Ascending aorta (tissue), 2 donors: ENCODE data around the gene SPRR2F. TPM values are rescaled to one million over a fixed set of nuclear protein-coding genes. Genes with fewer than 3 reads are reported as not detected.
"Not testable (repeated sequence)": the region's sequence is repeated elsewhere in the genome, so short reads cannot be mapped to it uniquely, and the experiment has no call there.

Experiments
- DNase-seq, 2 donors: peaks; one replicate each; pipeline ENCODE4 v3.0.0-alpha.2; 2019; ENCODE audit warnings: low spot score in 2 of 2
- H3K27ac ChIP-seq, 2 donors: fragments of 200-600 bp; sonication (generic); one replicate each; pipeline ENCODE4 v1.5.1; 2016 to 2017; ENCODE audit warnings: mild to moderate bottlenecking in 1 of 2
- H3K27me3 ChIP-seq: fragments of 200-600 bp; sonication (generic); one replicate; pipeline ENCODE4 v1.5.1; 2017
- H3K36me3 ChIP-seq, 2 donors: fragments of 200-600 bp; sonication (generic); one replicate each; pipeline ENCODE4 v1.5.1; 2016
- H3K4me1 ChIP-seq, 2 donors: fragments of 200-600 bp; sonication (generic); one replicate each; pipeline ENCODE4 v1.5.1; 2016 to 2017; ENCODE audit warnings: mild to moderate bottlenecking in 1 of 2
- H3K4me3 ChIP-seq, 2 donors: fragments of 200-600 bp; sonication (generic); one replicate each; pipeline ENCODE4 v1.5.1; 2016 to 2017; ENCODE audit warnings: mild to moderate bottlenecking in 1 of 2
- H3K9me3 ChIP-seq, 2 donors: fragments of 200-600 bp; sonication (generic); one replicate each; pipeline ENCODE4 v1.5.1; 2016
- CTCF ChIP-seq, 3 experiments: fragments of 200-600 bp in 2 of 3; fragments of 450-650 bp in 1 of 3; sonication (generic) in 2 of 3; IDR thresholded peaks; one replicate each; pipeline ENCODE4 v1.5.1; 2016 to 2019; ENCODE audit warnings: antibody characterized with exemption in 3 of 3, mild to moderate bottlenecking in 1 of 3, moderate library complexity in 1 of 3
- intact Hi-C: fragments of 100-400 bp; cut with DNase I; formaldehyde crosslinking; loops from one replicate; pipeline ENCODE4 v1.15.1; 2023
- total RNA-seq: library from RNA; depleted of rRNA; stranded (reverse); fragments of >200 nt; gene quantifications from one replicate; pipeline ENCODE4 v1.1.0, GENCODE V29; 2016

SPRR2F gene
- total RNA-seq, 1 donor from 2014 or later: not detected

- no peak for TF ChIP-seq CTCF (IDR thresholded peaks at IDR 0.05)
- H3K27ac ChIP-seq: no peak overlapping the region
- intact Hi-C loops: no loop called here
Measured at GRCh38 chr1:153120945-153121344, 7.6 kb upstream of the SPRR2F start.

GRCh38 chr1:153119491-153119971 is 6.2 kb upstream of the SPRR2F start:
- H3K27ac ChIP-seq: no peak overlapping the region
- H3K4me3 ChIP-seq: no peak overlapping the region
- no peak for TF ChIP-seq CTCF (IDR thresholded peaks at IDR 0.05)
- no peaks in the 10 kb centered on the region for H3K27me3 ChIP-seq
- no peaks in the 10 kb centered on the region for H3K9me3 ChIP-seq
- no peaks in the 10 kb centered on the region for H3K36me3 ChIP-seq
- DNase-seq: no peak
- H3K4me1 ChIP-seq: no peaks in the 10 kb centered on the region
- intact Hi-C loops: no loop called here

More at GRCh38 chr1:153120945-153121344, 7.6 kb upstream of the SPRR2F start:
- Histone ChIP-seq H3K9me3 (no peaks in the 10 kb centered on the region), H3K36me3 (no peaks in the 10 kb centered on the region), H3K4me3 (no peak overlapping the region), H3K27me3 (no peaks in the 10 kb centered on the region), H3K4me1 (no peaks in the 10 kb centered on the region)
- no peak for DNase-seq

GRCh38 chr1:153115264-153115663 is 1.9 kb upstream of the SPRR2F start:
- H3K9me3 ChIP-seq, H3K36me3 ChIP-seq, DNase-seq, intact Hi-C loops, H3K4me1 ChIP-seq, H3K27ac ChIP-seq, H3K4me3 ChIP-seq, H3K27me3 ChIP-seq: not testable (repeated sequence)

GRCh38 chr1:153112454-153112853 is 862 bp downstream of the SPRR2F start:
- intact Hi-C loops, H3K27ac ChIP-seq, H3K36me3 ChIP-seq, H3K4me3 ChIP-seq, H3K4me1 ChIP-seq, H3K27me3 ChIP-seq, H3K9me3 ChIP-seq, DNase-seq: not testable (repeated sequence)

GRCh38 chr1:153100245-153100644 is 13.1 kb downstream of the SPRR2F start:
- DNase-seq: no peak
- no peak overlapping the region for H3K27ac ChIP-seq
- H3K27me3 ChIP-seq: no peaks in the 10 kb centered on the region
- intact Hi-C loops: no loop called here
- H3K9me3 ChIP-seq: no peaks in the 10 kb centered on the region
- H3K4me3 ChIP-seq: no peak overlapping the region
- no peaks in the 10 kb centered on the region for H3K36me3 ChIP-seq
- TF ChIP-seq CTCF (IDR thresholded peaks at IDR 0.05): no peak
- no peaks in the 10 kb centered on the region for H3K4me1 ChIP-seq

- Histone ChIP-seq H3K27ac (no peak overlapping the region), H3K27me3 (no peaks in the 10 kb centered on the region), H3K4me3 (no peak overlapping the region), H3K4me1 (no peaks in the 10 kb centered on the region), H3K36me3 (no peaks in the 10 kb centered on the region), H3K9me3 (no peaks in the 10 kb centered on the region)
- intact Hi-C loops: no loop called here
- TF ChIP-seq CTCF (IDR thresholded peaks at IDR 0.05): no peak
- DNase-seq: no peak
Measured at GRCh38 chr1:153099461-153100045, 13.8 kb downstream of the SPRR2F start.

- no peaks in the 10 kb centered on the region for H3K4me1 ChIP-seq
- H3K36me3 ChIP-seq: no peaks in the 10 kb centered on the region
- no peak overlapping the region for H3K27ac ChIP-seq
- intact Hi-C loops: no loop called here
- TF ChIP-seq CTCF (IDR thresholded peaks at IDR 0.05): no peak
- no peak for DNase-seq
- no peak overlapping the region for H3K4me3 ChIP-seq
- no peaks in the 10 kb centered on the region for H3K27me3 ChIP-seq
- no peaks in the 10 kb centered on the region for H3K9me3 ChIP-seq
Measured at GRCh38 chr1:153095764-153096163, 17.6 kb downstream of the SPRR2F start.
